AG04450 (cell line): Measurements from ENCODE around the gene IQSEC3. TPM values are rescaled to one million over a fixed set of nuclear protein-coding genes. Genes with fewer than 3 reads are reported as not detected.

Experiments used
- CTCF ChIA-PET: fragments of 300-600, 350-600 bp; formaldehyde crosslinking; extraction: SDS; loops from one replicate; lab custom pipeline; 2022; ENCODE audit warnings: antibody characterized with exemption, inconsistent platforms; lab: Charles Lee
- POLR2A ChIA-PET: fragments of 350-600 bp; formaldehyde crosslinking; extraction: SDS; loops from one replicate; lab custom pipeline; 2021; ENCODE audit warnings: antibody characterized with exemption, inconsistent platforms; lab: Yijun Ruan, JAX
- DNase-seq: peaks from one replicate; pipeline ENCODE4 v3.0.0-alpha.2; 2011; ENCODE audit warnings: low read depth, low spot score
- H3K27ac ChIP-seq: one replicate; pipeline ENCODE4 v1.5.1; 2012; ENCODE audit warnings: low read depth, low read length, control low read depth
- H3K27me3 ChIP-seq: one replicate; pipeline ENCODE4 v1.6.0; 2012; ENCODE audit warnings: low read length; ENCODE audit not compliant: control insufficient read depth, insufficient read depth
- H3K4me3 ChIP-seq: 2 replicates; pipeline ENCODE4 v1.5.1; 2011; ENCODE audit warnings: mild to moderate bottlenecking, low read depth, low read length, control low read depth
- H3K9me3 ChIP-seq: 2 replicates; pipeline ENCODE4 v1.5.1; 2012; ENCODE audit warnings: low read length; ENCODE audit not compliant: control insufficient read depth, insufficient read depth
- polyA plus RNA-seq: library from polyadenylated mRNA; depleted of rRNA; stranded (reverse); fragments of >200 nt; gene quantifications from 2 replicates; pipeline ENCODE4 v1.2.3, GENCODE V29; 2011
- TF ChIP-seq, protein P1 (sequence below): IDR thresholded peaks from 2 replicates; pipeline ENCODE4 v1.5.1; 2011; ENCODE audit warnings: low read depth, low read length, control low read depth, inconsistent platforms

The IQSEC3 gene
- polyA plus RNA-seq, 1 experiment = 0.47 TPM

DNA sequence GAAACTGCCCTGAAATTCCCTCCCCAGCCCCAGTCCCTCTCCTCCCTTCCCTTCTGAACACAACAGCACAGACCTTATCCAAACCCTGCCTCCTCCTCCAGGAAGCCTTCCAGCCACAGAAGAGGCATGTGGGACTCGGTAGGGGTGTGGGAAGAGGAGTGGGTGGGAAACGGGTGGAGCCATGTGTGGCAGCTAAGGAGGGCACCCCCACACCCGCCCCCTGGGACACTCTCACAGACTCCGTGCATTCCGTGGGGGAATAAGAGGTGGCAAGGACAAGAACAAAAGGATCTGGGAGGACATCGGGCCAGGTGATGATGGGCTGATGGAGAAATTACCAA, 123.0 kb downstream of the IQSEC3 start:
- no peak overlapping the region for H3K4me3 ChIP-seq
- POLR2A ChIA-PET = no interaction called here

DNA sequence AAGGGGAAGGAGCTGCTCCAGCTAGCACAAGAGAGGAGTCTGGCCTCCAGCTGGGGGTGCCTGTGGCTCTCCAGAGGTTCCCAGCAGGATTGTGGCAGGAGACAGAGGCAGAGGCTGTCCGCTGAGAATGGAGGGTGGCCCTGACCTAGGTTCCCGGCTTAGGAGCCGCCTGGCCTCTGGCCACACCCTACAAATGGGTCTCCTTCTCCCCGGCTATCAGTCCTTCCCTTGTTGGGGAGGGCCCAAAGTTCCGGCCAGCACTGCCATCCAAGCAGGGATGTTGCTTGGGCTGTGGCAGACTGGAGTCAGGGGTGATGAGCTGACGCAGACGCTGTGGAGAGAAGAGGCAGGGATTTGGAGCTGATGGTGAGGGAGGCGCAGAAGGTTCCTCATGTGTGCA, 124.3 kb downstream of the IQSEC3 start:
- no peak overlapping the region for H3K27ac ChIP-seq
- H3K27me3 ChIP-seq = peaks cover 32% of the 10 kb centered on the region
- no peak for DNase-seq
- ChIA-PET POLR2A (no interaction called here), CTCF (interaction anchor here (0.5 kb wide), 1 partner anchor 72 kb away, joined by 5 read pairs; no protein-coding TSS in a partner anchor)
- H3K9me3 ChIP-seq = no peaks in the 10 kb centered on the region; the same call in 1 of the 2 replicates
- no peak overlapping the region for H3K4me3 ChIP-seq
- TF ChIP-seq, protein P1, sequence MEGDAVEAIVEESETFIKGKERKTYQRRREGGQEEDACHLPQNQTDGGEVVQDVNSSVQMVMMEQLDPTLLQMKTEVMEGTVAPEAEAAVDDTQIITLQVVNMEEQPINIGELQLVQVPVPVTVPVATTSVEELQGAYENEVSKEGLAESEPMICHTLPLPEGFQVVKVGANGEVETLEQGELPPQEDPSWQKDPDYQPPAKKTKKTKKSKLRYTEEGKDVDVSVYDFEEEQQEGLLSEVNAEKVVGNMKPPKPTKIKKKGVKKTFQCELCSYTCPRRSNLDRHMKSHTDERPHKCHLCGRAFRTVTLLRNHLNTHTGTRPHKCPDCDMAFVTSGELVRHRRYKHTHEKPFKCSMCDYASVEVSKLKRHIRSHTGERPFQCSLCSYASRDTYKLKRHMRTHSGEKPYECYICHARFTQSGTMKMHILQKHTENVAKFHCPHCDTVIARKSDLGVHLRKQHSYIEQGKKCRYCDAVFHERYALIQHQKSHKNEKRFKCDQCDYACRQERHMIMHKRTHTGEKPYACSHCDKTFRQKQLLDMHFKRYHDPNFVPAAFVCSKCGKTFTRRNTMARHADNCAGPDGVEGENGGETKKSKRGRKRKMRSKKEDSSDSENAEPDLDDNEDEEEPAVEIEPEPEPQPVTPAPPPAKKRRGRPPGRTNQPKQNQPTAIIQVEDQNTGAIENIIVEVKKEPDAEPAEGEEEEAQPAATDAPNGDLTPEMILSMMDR = no peak

More for the DNA sequence above, 123.0 kb downstream of the IQSEC3 start:
- Histone ChIP-seq H3K9me3 (no peaks in the 10 kb centered on the region; the same call in 1 of the 2 replicates), H3K27ac (no peak overlapping the region), H3K27me3 (peaks cover 22% of the 10 kb centered on the region)
- TF ChIP-seq, protein P1 = no peak
- DNase-seq = no peak
- CTCF ChIA-PET = interaction anchor here (0.5 to 1.1 kb wide), 6 partner anchors 9 to 81 kb away, joined by 3 to 4 read pairs (median 3); no protein-coding TSS in a partner anchor

DNA sequence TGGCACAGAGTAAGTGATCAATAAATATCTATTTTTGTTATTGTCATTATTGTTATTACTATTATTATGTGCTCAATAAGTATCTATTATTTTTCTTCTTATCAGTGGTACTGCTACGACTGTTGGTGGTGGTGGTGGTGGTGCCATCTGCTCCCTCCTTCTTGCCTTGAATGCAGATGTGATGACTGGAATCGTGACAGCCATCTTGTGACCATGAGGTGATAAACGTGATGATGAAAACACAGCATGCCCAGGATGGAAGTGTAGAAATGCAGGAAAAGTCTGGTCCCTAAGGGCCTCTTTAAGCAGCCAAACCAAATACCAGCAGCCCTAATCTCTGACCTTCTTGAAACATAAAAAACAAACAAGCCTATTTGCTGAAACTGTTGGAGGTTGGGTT, 125.0 kb downstream of the IQSEC3 start:
- ChIA-PET POLR2A (no interaction called here), CTCF (no interaction called here)
- Histone ChIP-seq H3K4me3 (no peak overlapping the region), H3K27ac (no peak overlapping the region), H3K9me3 (peaks cover 3% of the 10 kb centered on the region; the same call in 1 of the 2 replicates), H3K27me3 (peaks cover 36% of the 10 kb centered on the region)
- TF ChIP-seq, protein P1 = no peak
- DNase-seq = no peak

DNA sequence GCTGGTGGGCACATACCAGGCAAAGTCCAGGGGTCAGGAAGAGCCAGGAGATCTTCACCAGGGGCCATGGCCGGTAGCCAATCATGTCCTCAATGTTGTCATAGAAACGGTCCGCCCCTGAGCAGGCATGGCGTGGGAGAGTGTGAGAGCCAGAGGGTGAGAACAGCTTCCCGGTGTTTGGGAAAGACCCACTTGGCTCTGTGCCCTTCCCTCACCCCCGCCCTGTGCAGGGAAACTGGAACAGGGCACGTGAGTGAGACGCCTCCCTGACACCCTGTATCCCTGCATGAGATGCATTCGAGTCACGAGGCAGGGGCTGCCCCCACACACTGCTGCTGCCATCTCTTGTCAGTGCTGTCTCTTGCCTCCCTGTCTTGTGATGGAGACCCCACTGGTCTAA, 126.7 kb downstream of the IQSEC3 start:
- ChIA-PET POLR2A (no interaction called here), CTCF (no interaction called here)
- TF ChIP-seq, protein P1 = no peak
- no peak overlapping the region for H3K4me3 ChIP-seq
- H3K9me3 ChIP-seq = peaks cover 5% of the 10 kb centered on the region; the same call in 1 of the 2 replicates
- DNase-seq = no peak
- no peak overlapping the region for H3K27ac ChIP-seq
- H3K27me3 ChIP-seq = peaks cover 47% of the 10 kb centered on the region

DNA sequence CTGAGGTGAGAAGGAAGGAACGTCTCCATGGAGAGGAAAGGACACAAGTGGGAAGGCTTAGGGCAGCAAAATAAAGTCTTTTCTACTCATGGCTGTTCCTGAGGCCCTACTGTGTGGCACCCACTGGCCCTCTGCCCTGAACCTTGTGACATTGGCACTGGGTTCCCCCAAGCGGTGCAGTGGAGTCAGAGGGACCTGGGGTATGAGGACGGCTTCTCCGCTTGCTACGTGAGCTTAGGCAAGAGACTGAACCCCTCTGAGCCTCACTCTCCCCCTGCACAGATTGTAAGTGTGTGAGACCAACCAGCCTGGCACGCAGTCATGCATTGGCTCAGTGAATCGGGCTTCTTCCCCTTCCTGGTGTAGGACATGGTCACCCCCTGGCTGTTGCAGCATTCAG, 127.7 kb downstream of the IQSEC3 start:
- no peak overlapping the region for H3K27ac ChIP-seq
- POLR2A ChIA-PET = no interaction called here
- DNase-seq = no peak
- CTCF ChIA-PET = no interaction called here
- H3K4me3 ChIP-seq = no peak overlapping the region
- peaks cover 52% of the 10 kb centered on the region for H3K27me3 ChIP-seq
- TF ChIP-seq, protein P1 = no peak
- peaks cover 5% of the 10 kb centered on the region; the same call in 1 of the 2 replicates for H3K9me3 ChIP-seq
